Panc1 (cell line): Measurements from ENCODE around the gene CCDC194. TPM values are rescaled to one million over a fixed set of nuclear protein-coding genes. Genes with fewer than 3 reads are reported as not detected.

Experiments
- ATAC-seq: fragments of 200-7000 bp; cut with Tn5 transposase; 2 replicates; pipeline ENCODE4 v1.9.1; 2020; ENCODE audit warnings: mild to moderate bottlenecking, moderate library complexity
- BruUV-seq: library from RNA; stranded (reverse); fragments of 400-500 nt; replicated peaks from 2 replicates; lab custom pipeline; 2021; lab: Mats Ljungman, UMichigan
- CTCF ChIA-PET: fragments of 300-600 bp; sonication (Branson Sonifier 250); formaldehyde crosslinking; loops from one replicate; lab custom pipeline; 2022; ENCODE audit warnings: antibody characterized with exemption; lab: Charles Lee
- POLR2A ChIA-PET: fragments of 300-600 bp; sonication (Branson Sonifier 250); formaldehyde crosslinking; loops from one replicate; lab custom pipeline; 2022; ENCODE audit warnings: antibody characterized with exemption; lab: Charles Lee
- DNase-seq: peaks from one replicate; pipeline ENCODE4 v3.0.0-alpha.2; 2010; ENCODE audit warnings: low read depth, low spot score
- H3K27ac ChIP-seq: 2 replicates; pipeline ENCODE4 v1.5.1; 2011; ENCODE audit warnings: mild to moderate bottlenecking, low read length, inconsistent platforms
- H3K27me3 ChIP-seq: fragments of 200-500 bp; sonication (Bioruptor generic); 2 replicates; pipeline ENCODE4 v1.6.0; 2014; ENCODE audit warnings: low read length, inconsistent platforms; ENCODE audit not compliant: control insufficient read depth, insufficient read depth
- H3K36me3 ChIP-seq: fragments of 200-500 bp; sonication (Bioruptor generic); 2 replicates; pipeline ENCODE4 v1.5.1; 2014; ENCODE audit warnings: inconsistent platforms, mild to moderate bottlenecking, low read length, moderate library complexity; ENCODE audit not compliant: control insufficient read depth, insufficient read depth
- H3K4me1 ChIP-seq: 2 replicates; pipeline ENCODE4 v1.5.1; 2011; ENCODE audit warnings: inconsistent platforms, mild to moderate bottlenecking, low read length, moderate library complexity; ENCODE audit not compliant: control insufficient read depth, insufficient read depth
- H3K4me3 ChIP-seq, 2 experiments: 2 replicates each; pipeline ENCODE4 v1.5.1; 2011 to 2012; ENCODE audit warnings: low read depth in 2 of 2, low read length in 2 of 2, mild to moderate bottlenecking in 2 of 2, inconsistent platforms in 1 of 2, moderate library complexity in 1 of 2
- H3K9me3 ChIP-seq: fragments of 200-500 bp; sonication (Bioruptor generic); 2 replicates; pipeline ENCODE4 v1.5.1; 2014; ENCODE audit warnings: low read depth, mild to moderate bottlenecking, inconsistent platforms, low read length, moderate library complexity; ENCODE audit not compliant: control insufficient read depth, insufficient read depth
- POLR2AphosphoS5 ChIP-seq: IDR thresholded peaks from 2 replicates; pipeline ENCODE4 v1.6.1; 2012; ENCODE audit warnings: mild to moderate bottlenecking, low read depth, low read length, moderate library complexity
- SIN3A ChIP-seq: IDR thresholded peaks from 2 replicates; pipeline ENCODE4 v1.6.1; 2012; ENCODE audit warnings: low read depth, mild to moderate bottlenecking, low read length, moderate library complexity, borderline replicate concordance; ENCODE audit not compliant: insufficient read depth
- TCF7L2 ChIP-seq: IDR thresholded peaks from 2 replicates; pipeline ENCODE4 v1.6.1; 2011; ENCODE audit warnings: mild to moderate bottlenecking, low read depth, low read length, inconsistent platforms
- in situ Hi-C: cut with HindIII; loops from 2 replicates; pipeline ENCODE4 v1.10.0; 2016; ENCODE audit warnings: low sequenced_read_pairs, low pct_unique_long_range_greater_than_20kb
- intact Hi-C: fragments of 100-400 bp; cut with micrococcal nuclease; formaldehyde crosslinking; loops from one replicate; pipeline ENCODE4 v1.10.0; 2022; ENCODE audit not compliant: unreplicated experiment
- total RNA-seq: library from RNA; stranded (reverse); gene quantifications from one replicate; pipeline ENCODE4 v1.2.1, GENCODE V29; 2021; ENCODE audit not compliant: unreplicated experiment
- TF ChIP-seq, protein P1 (sequence below), 2 experiments: IDR thresholded peaks; 2 replicates each; pipeline ENCODE4 v1.6.1; 2011 to 2012; ENCODE audit warnings: low read depth in 2 of 2, control low read depth in 1 of 2, low read length in 1 of 2, mild to moderate bottlenecking in 1 of 2, moderate library complexity in 1 of 2; ENCODE audit not compliant: insufficient read depth in 1 of 2
- TF ChIP-seq, protein P2 (sequence below): fragments of 450-650 bp; IDR thresholded peaks from 2 replicates; pipeline ENCODE4 v1.5.1; 2017; ENCODE audit warnings: mild to moderate bottlenecking

Gene CCDC194
- total RNA-seq, 1 experiment from 2014 or later = 0.51 TPM

DNA sequence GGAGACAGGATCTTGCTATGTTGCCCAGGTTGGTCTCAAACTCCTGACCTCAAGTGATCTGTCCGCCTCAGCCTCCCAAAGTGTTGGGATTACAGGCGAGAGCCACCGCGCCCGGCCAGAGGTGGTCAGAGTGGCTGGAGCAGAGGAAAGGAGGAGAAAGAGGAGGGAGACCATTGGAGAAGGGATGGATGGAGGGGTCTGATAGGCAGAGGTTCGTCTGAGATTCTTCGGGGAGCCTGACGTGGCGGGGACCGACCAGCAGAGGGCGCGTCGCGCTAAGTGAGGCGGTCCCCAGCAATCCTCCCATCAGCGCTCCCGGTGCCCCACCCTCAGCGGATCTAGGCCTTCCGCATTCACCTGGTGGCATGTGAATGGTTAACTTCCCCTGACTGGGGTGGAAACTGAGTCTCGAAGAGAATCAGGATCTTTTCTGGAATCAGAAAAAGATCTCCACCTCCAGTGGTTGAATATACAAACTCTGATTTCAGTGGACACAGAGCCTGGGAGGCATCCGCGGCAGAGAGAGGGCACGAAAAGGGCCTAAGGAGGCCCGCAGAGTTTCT, 47.8 kb downstream of the CCDC194 start:
- Histone ChIP-seq H3K4me1 (no peaks in the 10 kb centered on the region), H3K36me3 (no peaks in the 10 kb centered on the region), H3K27ac (no peak overlapping the region), H3K4me3 (no peak overlapping the region), H3K9me3 (no peaks in the 10 kb centered on the region), H3K27me3 (no peaks in the 10 kb centered on the region)
- ChIA-PET POLR2A (no interaction called here), CTCF (interaction anchor here (0.6 kb wide), 1 partner anchor 32 kb away, joined by 4 read pairs; no protein-coding TSS in a partner anchor)
- peak; percentile 93 for ATAC-seq
- intact Hi-C loops = no loop called here
- in situ Hi-C loops = no loop called here
- no peak for DNase-seq
- TF ChIP-seq, protein P1, sequence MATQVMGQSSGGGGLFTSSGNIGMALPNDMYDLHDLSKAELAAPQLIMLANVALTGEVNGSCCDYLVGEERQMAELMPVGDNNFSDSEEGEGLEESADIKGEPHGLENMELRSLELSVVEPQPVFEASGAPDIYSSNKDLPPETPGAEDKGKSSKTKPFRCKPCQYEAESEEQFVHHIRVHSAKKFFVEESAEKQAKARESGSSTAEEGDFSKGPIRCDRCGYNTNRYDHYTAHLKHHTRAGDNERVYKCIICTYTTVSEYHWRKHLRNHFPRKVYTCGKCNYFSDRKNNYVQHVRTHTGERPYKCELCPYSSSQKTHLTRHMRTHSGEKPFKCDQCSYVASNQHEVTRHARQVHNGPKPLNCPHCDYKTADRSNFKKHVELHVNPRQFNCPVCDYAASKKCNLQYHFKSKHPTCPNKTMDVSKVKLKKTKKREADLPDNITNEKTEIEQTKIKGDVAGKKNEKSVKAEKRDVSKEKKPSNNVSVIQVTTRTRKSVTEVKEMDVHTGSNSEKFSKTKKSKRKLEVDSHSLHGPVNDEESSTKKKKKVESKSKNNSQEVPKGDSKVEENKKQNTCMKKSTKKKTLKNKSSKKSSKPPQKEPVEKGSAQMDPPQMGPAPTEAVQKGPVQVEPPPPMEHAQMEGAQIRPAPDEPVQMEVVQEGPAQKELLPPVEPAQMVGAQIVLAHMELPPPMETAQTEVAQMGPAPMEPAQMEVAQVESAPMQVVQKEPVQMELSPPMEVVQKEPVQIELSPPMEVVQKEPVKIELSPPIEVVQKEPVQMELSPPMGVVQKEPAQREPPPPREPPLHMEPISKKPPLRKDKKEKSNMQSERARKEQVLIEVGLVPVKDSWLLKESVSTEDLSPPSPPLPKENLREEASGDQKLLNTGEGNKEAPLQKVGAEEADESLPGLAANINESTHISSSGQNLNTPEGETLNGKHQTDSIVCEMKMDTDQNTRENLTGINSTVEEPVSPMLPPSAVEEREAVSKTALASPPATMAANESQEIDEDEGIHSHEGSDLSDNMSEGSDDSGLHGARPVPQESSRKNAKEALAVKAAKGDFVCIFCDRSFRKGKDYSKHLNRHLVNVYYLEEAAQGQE (IDR thresholded peaks at IDR 0.05; ENCODE audit: insufficient read depth in 1 of 2, low read depth in 2 of 2, low read length in 1 of 2) = no peak
- TF ChIP-seq TCF7L2 = no peak
- TF ChIP-seq SIN3A = no peak
- TF ChIP-seq, protein P2, sequence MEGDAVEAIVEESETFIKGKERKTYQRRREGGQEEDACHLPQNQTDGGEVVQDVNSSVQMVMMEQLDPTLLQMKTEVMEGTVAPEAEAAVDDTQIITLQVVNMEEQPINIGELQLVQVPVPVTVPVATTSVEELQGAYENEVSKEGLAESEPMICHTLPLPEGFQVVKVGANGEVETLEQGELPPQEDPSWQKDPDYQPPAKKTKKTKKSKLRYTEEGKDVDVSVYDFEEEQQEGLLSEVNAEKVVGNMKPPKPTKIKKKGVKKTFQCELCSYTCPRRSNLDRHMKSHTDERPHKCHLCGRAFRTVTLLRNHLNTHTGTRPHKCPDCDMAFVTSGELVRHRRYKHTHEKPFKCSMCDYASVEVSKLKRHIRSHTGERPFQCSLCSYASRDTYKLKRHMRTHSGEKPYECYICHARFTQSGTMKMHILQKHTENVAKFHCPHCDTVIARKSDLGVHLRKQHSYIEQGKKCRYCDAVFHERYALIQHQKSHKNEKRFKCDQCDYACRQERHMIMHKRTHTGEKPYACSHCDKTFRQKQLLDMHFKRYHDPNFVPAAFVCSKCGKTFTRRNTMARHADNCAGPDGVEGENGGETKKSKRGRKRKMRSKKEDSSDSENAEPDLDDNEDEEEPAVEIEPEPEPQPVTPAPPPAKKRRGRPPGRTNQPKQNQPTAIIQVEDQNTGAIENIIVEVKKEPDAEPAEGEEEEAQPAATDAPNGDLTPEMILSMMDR = peak; percentile 91
- no TSS peak for BruUV-seq

- Histone ChIP-seq H3K27ac (no peak overlapping the region), H3K36me3 (peaks cover 1% of the 10 kb centered on the region; the same call in 1 of the 2 replicates), H3K4me1 (peaks cover 4% of the 10 kb centered on the region), H3K9me3 (no peaks in the 10 kb centered on the region), H3K27me3 (no peaks in the 10 kb centered on the region), H3K4me3 (no peak overlapping the region)
- POLR2A ChIA-PET = no interaction called here
- DNase-seq = no peak
- no TSS peak for BruUV-seq
- CTCF ChIA-PET = no interaction called here
- ATAC-seq = no peak
- TF ChIP-seq POLR2AphosphoS5 (no peak), TCF7L2 (no peak), SIN3A (no peak)
- TF ChIP-seq, protein P1 (IDR thresholded peaks at IDR 0.05; ENCODE audit: insufficient read depth in 1 of 2, low read depth in 2 of 2, low read length in 1 of 2) = no peak
- TF ChIP-seq, protein P2 = no peak
- intact Hi-C loops (no loop called here), in situ Hi-C loops (no loop called here)
Measured at GRCh38 chr19:17341845-17342244, 52.2 kb downstream of the CCDC194 start.
